HFF-Myc (cell line): ENCODE results near the gene RGS19.

Experiments
- DNase-seq: peaks from one replicate; pipeline ENCODE4 v3.0.0-alpha.2; 2011; ENCODE audit warnings: low read depth; ENCODE audit errors: extremely low read depth
- H3K4me3 ChIP-seq: replicated peaks from 2 replicates; pipeline ENCODE4 v1.5.1; 2011; ENCODE audit warnings: low read depth, mild to moderate bottlenecking, control low read depth, low read length
- TF ChIP-seq, protein P1 (sequence below): IDR thresholded peaks from 2 replicates; pipeline ENCODE4 v1.5.1; 2012; ENCODE audit warnings: mild to moderate bottlenecking, low read depth, low read length, control low read depth; ENCODE audit errors: missing control alignments

The RGS19 gene

DNA sequence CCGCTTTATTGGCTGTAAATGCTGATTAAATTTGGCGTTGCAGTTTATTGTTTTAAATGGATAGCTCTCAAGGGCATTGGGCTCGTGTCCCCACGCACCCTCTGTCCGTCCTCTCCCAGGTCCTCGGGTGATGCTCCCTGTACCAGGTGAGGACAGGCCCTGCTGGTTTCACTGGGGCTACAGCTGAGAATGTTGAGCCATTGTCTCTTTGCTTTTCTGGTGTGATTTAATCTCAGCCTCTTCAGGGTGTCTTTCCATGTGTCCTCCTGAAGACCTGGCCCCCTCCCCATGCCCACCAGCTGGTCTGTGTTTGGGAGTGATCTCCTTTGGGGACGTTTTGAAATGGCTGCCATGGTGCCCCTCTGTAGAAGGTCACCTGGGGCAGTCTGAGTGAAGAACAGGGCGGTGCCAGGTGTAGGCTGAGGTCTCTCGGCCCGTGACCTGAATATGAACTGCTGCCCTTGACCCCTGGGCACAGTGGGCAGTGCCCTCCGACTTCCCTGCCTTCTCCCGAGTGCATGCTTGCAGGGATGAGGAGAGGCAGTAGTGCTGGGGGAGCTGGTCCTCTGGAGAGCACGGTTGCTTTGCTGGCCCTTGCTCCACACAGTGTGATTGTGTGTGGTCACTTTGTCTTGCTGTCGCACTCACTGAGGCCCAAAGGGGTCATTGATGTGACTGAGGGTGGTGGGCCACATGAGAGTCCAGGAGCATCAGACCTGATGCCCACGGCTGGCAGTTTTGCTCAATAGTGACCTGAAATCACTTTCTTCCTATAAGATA is 55.8 kb downstream of the RGS19 start:
- TF ChIP-seq, protein P1, sequence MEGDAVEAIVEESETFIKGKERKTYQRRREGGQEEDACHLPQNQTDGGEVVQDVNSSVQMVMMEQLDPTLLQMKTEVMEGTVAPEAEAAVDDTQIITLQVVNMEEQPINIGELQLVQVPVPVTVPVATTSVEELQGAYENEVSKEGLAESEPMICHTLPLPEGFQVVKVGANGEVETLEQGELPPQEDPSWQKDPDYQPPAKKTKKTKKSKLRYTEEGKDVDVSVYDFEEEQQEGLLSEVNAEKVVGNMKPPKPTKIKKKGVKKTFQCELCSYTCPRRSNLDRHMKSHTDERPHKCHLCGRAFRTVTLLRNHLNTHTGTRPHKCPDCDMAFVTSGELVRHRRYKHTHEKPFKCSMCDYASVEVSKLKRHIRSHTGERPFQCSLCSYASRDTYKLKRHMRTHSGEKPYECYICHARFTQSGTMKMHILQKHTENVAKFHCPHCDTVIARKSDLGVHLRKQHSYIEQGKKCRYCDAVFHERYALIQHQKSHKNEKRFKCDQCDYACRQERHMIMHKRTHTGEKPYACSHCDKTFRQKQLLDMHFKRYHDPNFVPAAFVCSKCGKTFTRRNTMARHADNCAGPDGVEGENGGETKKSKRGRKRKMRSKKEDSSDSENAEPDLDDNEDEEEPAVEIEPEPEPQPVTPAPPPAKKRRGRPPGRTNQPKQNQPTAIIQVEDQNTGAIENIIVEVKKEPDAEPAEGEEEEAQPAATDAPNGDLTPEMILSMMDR: no peak
- no peak for DNase-seq
- no peak overlapping the region for H3K4me3 ChIP-seq
